WTC11 (cell line): ENCODE results near the gene CEP192. TPM values are rescaled to one million over a fixed set of nuclear protein-coding genes. Genes with fewer than 3 reads are reported as not detected.

Experiments
- ATAC-seq: fragments of 200-7000 bp; cut with Tn5 transposase; 2 replicates; pipeline ENCODE4 v1.10.0; 2021; ENCODE audit warnings: mild to moderate bottlenecking, moderate library complexity
- CTCF ChIA-PET: fragments of 300-600 bp; sonication (Branson Sonifier 250); formaldehyde crosslinking; loops from one replicate; lab custom pipeline; 2021; ENCODE audit warnings: antibody characterized with exemption; lab: Charles Lee
- POLR2A ChIA-PET: fragments of 350-600 bp; sonication (Branson Sonifier 250); formaldehyde crosslinking; loops from one replicate; lab custom pipeline; 2021; ENCODE audit warnings: antibody characterized with exemption; lab: Charles Lee
- DNase-seq: peaks from one replicate; pipeline ENCODE4 v3.0.0; 2021; ENCODE audit warnings: low spot score
- H3K27ac Mint-ChIP-seq: 2 replicates; pipeline ENCODE4 v1.8.0; 2021; ENCODE audit warnings: mixed read lengths
- H3K27me3 Mint-ChIP-seq: 2 replicates; pipeline ENCODE4 v1.8.0; 2021; ENCODE audit warnings: low read depth, mild to moderate bottlenecking, moderate library complexity, mixed read lengths
- H3K36me3 Mint-ChIP-seq: 2 replicates; pipeline ENCODE4 v1.8.0; 2021; ENCODE audit warnings: mixed read lengths
- H3K4me1 Mint-ChIP-seq: 2 replicates; pipeline ENCODE4 v1.8.0; 2022; ENCODE audit warnings: mixed read lengths
- H3K4me3 Mint-ChIP-seq: 2 replicates; pipeline ENCODE4 v1.8.0; 2021; ENCODE audit warnings: mild to moderate bottlenecking, moderate library complexity, mixed read lengths
- H3K9me3 Mint-ChIP-seq: 2 replicates; pipeline ENCODE4 v1.8.0; 2021; ENCODE audit warnings: mixed read lengths
- ATF1 ChIP-seq: sonication (generic); formaldehyde crosslinking; IDR thresholded peaks from 2 replicates; pipeline ENCODE4 v1.8.1; 2023; ENCODE audit warnings: mild to moderate bottlenecking, moderate library complexity, missing genetic modification reagents
- CREM ChIP-seq: sonication (generic); formaldehyde crosslinking; IDR thresholded peaks from 2 replicates; pipeline ENCODE4 v1.8.1; 2022; ENCODE audit warnings: mild to moderate bottlenecking, missing genetic modification reagents, moderate library complexity
- GABPB1 ChIP-seq: sonication (generic); formaldehyde crosslinking; IDR thresholded peaks from 2 replicates; pipeline ENCODE4 v1.8.1; 2023; ENCODE audit warnings: mild to moderate bottlenecking, missing genetic modification reagents
- NFYB ChIP-seq: sonication (generic); formaldehyde crosslinking; conservative IDR thresholded peaks from 2 replicates; pipeline ENCODE4 v1.8.0; 2022; ENCODE audit warnings: low read depth, missing genetic modification reagents
- RORB ChIP-seq: fragments of 250-450 bp; sonication (Bioruptor Pico); IDR thresholded peaks from 2 replicates; pipeline ENCODE4 v1.9.0; 2021; ENCODE audit warnings: mild to moderate bottlenecking
- ZNF121 ChIP-seq: sonication (generic); formaldehyde crosslinking; IDR thresholded peaks from 2 replicates; pipeline ENCODE4 v1.8.0; 2023; ENCODE audit warnings: missing genetic modification reagents
- ZNF138 ChIP-seq: sonication (generic); formaldehyde crosslinking; conservative IDR thresholded peaks from 2 replicates; pipeline ENCODE4 v1.8.1; 2022; ENCODE audit warnings: mild to moderate bottlenecking, moderate library complexity, missing genetic modification reagents
- ZNF671 ChIP-seq: fragments of 250-450 bp; sonication (Bioruptor Pico); IDR thresholded peaks from 2 replicates; pipeline ENCODE4 v1.8.0; 2021; ENCODE audit warnings: mild to moderate bottlenecking
- total RNA-seq: library from RNA; stranded (reverse); gene quantifications from 3 replicates; pipeline ENCODE4 v1.2.3, GENCODE V29; 2021
- TF ChIP-seq, protein P1 (sequence below): sonication (generic); formaldehyde crosslinking; IDR thresholded peaks from 2 replicates; pipeline ENCODE4 v1.8.0; 2022; ENCODE audit warnings: mild to moderate bottlenecking, missing genetic modification reagents
- TF ChIP-seq, protein P2 (sequence below): fragments of 250-450 bp; sonication (Bioruptor Pico); IDR thresholded peaks from 2 replicates; pipeline ENCODE4 v1.9.0; 2021; ENCODE audit warnings: moderate library complexity, mild to moderate bottlenecking, inconsistent platforms, borderline replicate concordance
- TF ChIP-seq, protein P3 (sequence below): sonication (generic); formaldehyde crosslinking; IDR thresholded peaks from 2 replicates; pipeline ENCODE4 v1.8.0; 2022; ENCODE audit warnings: mild to moderate bottlenecking, missing genetic modification reagents
- TF ChIP-seq, protein P4 (sequence below): sonication (generic); formaldehyde crosslinking; IDR thresholded peaks from 2 replicates; pipeline ENCODE4 v1.8.1; 2022; ENCODE audit warnings: missing genetic modification reagents, borderline replicate concordance
- TF ChIP-seq, protein P5 (sequence below): sonication (generic); formaldehyde crosslinking; IDR thresholded peaks from 2 replicates; pipeline ENCODE4 v1.8.0; 2022; ENCODE audit warnings: missing genetic modification reagents
- TF ChIP-seq, protein P6 (sequence below): sonication (generic); formaldehyde crosslinking; IDR thresholded peaks from 2 replicates; pipeline ENCODE4 v1.8.0; 2023; ENCODE audit warnings: mild to moderate bottlenecking, missing genetic modification reagents
- TF ChIP-seq, protein P7 (sequence below): sonication (generic); formaldehyde crosslinking; IDR thresholded peaks from 2 replicates; pipeline ENCODE4 v1.8.1; 2023; ENCODE audit warnings: mild to moderate bottlenecking, missing genetic modification reagents
- TF ChIP-seq, protein P8 (sequence below): sonication (generic); formaldehyde crosslinking; IDR thresholded peaks from 2 replicates; pipeline ENCODE4 v1.8.0; 2023; ENCODE audit warnings: missing genetic modification reagents, mild to moderate bottlenecking, borderline replicate concordance

The CEP192 gene
- total RNA-seq, 1 experiment from 2014 or later, result 25.4 TPM

DNA sequence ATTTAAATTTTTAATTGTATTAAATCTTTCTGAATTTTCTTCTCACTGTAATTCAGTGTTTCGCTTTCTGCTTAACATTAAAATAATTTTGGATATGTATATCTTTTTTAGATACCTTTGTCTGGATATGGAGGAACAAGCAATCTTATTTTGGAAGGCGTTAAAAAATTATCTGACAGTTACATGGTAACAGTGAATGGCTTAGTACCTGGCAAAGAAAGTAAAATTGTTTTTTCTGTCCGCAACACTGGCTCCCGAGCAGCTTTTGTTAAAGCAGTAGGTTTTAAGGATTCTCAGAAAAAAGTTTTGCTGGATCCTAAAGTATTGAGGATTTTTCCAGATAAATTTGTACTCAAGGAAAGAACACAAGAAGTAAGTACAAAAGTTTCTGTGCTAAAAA lies 95.7 kb downstream of the CEP192 start:
- no peaks in the 10 kb centered on the region for H3K4me1 Mint-ChIP-seq
- no peak for ATAC-seq
- peaks cover 25% of the 10 kb centered on the region for H3K9me3 Mint-ChIP-seq
- H3K27ac Mint-ChIP-seq, result no peak overlapping the region
- CTCF ChIA-PET, result no interaction called here
- no peak for TF ChIP-seq ZNF138
- no peak for TF ChIP-seq CREM (CRISPR knock-in tag)
- TF ChIP-seq, protein P1, sequence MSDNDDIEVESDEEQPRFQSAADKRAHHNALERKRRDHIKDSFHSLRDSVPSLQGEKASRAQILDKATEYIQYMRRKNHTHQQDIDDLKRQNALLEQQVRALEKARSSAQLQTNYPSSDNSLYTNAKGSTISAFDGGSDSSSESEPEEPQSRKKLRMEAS (CRISPR knock-in tag), result no peak
- TF ChIP-seq, protein P2, sequence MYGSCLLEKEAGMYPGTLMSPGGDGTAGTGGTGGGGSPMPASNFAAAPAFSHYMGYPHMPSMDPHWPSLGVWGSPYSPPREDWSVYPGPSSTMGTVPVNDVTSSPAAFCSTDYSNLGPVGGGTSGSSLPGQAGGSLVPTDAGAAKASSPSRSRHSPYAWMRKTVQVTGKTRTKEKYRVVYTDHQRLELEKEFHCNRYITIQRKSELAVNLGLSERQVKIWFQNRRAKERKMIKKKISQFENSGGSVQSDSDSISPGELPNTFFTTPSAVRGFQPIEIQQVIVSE (CRISPR knock-in tag), result no peak
- TF ChIP-seq, protein P3, sequence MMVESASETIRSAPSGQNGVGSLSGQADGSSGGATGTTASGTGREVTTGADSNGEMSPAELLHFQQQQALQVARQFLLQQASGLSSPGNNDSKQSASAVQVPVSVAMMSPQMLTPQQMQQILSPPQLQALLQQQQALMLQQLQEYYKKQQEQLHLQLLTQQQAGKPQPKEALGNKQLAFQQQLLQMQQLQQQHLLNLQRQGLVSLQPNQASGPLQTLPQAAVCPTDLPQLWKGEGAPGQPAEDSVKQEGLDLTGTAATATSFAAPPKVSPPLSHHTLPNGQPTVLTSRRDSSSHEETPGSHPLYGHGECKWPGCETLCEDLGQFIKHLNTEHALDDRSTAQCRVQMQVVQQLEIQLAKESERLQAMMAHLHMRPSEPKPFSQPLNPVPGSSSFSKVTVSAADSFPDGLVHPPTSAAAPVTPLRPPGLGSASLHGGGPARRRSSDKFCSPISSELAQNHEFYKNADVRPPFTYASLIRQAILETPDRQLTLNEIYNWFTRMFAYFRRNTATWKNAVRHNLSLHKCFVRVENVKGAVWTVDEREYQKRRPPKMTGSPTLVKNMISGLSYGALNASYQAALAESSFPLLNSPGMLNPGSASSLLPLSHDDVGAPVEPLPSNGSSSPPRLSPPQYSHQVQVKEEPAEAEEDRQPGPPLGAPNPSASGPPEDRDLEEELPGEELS (CRISPR knock-in tag), result no peak
- no peak for TF ChIP-seq ATF1 (CRISPR knock-in tag)
- TF ChIP-seq, protein P4, sequence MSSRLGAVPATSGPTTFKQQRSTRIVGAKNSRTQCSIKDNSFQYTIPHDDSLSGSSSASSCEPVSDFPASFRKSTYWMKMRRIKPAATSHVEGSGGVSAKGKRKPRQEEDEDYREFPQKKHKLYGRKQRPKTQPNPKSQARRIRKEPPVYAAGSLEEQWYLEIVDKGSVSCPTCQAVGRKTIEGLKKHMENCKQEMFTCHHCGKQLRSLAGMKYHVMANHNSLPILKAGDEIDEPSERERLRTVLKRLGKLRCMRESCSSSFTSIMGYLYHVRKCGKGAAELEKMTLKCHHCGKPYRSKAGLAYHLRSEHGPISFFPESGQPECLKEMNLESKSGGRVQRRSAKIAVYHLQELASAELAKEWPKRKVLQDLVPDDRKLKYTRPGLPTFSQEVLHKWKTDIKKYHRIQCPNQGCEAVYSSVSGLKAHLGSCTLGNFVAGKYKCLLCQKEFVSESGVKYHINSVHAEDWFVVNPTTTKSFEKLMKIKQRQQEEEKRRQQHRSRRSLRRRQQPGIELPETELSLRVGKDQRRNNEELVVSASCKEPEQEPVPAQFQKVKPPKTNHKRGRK (CRISPR knock-in tag), result no peak
- TF ChIP-seq ZNF121, result no peak
- TF ChIP-seq, protein P5, sequence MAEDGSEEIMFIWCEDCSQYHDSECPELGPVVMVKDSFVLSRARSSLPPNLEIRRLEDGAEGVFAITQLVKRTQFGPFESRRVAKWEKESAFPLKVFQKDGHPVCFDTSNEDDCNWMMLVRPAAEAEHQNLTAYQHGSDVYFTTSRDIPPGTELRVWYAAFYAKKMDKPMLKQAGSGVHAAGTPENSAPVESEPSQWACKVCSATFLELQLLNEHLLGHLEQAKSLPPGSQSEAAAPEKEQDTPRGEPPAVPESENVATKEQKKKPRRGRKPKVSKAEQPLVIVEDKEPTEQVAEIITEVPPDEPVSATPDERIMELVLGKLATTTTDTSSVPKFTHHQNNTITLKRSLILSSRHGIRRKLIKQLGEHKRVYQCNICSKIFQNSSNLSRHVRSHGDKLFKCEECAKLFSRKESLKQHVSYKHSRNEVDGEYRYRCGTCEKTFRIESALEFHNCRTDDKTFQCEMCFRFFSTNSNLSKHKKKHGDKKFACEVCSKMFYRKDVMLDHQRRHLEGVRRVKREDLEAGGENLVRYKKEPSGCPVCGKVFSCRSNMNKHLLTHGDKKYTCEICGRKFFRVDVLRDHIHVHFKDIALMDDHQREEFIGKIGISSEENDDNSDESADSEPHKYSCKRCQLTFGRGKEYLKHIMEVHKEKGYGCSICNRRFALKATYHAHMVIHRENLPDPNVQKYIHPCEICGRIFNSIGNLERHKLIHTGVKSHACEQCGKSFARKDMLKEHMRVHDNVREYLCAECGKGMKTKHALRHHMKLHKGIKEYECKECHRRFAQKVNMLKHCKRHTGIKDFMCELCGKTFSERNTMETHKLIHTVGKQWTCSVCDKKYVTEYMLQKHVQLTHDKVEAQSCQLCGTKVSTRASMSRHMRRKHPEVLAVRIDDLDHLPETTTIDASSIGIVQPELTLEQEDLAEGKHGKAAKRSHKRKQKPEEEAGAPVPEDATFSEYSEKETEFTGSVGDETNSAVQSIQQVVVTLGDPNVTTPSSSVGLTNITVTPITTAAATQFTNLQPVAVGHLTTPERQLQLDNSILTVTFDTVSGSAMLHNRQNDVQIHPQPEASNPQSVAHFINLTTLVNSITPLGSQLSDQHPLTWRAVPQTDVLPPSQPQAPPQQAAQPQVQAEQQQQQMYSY, result no peak
- TF ChIP-seq, protein P6, sequence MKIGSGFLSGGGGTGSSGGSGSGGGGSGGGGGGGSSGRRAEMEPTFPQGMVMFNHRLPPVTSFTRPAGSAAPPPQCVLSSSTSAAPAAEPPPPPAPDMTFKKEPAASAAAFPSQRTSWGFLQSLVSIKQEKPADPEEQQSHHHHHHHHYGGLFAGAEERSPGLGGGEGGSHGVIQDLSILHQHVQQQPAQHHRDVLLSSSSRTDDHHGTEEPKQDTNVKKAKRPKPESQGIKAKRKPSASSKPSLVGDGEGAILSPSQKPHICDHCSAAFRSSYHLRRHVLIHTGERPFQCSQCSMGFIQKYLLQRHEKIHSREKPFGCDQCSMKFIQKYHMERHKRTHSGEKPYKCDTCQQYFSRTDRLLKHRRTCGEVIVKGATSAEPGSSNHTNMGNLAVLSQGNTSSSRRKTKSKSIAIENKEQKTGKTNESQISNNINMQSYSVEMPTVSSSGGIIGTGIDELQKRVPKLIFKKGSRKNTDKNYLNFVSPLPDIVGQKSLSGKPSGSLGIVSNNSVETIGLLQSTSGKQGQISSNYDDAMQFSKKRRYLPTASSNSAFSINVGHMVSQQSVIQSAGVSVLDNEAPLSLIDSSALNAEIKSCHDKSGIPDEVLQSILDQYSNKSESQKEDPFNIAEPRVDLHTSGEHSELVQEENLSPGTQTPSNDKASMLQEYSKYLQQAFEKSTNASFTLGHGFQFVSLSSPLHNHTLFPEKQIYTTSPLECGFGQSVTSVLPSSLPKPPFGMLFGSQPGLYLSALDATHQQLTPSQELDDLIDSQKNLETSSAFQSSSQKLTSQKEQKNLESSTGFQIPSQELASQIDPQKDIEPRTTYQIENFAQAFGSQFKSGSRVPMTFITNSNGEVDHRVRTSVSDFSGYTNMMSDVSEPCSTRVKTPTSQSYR, result no peak
- TF ChIP-seq ZNF671 (CRISPR knock-in tag), result no peak
- TF ChIP-seq, protein P7, sequence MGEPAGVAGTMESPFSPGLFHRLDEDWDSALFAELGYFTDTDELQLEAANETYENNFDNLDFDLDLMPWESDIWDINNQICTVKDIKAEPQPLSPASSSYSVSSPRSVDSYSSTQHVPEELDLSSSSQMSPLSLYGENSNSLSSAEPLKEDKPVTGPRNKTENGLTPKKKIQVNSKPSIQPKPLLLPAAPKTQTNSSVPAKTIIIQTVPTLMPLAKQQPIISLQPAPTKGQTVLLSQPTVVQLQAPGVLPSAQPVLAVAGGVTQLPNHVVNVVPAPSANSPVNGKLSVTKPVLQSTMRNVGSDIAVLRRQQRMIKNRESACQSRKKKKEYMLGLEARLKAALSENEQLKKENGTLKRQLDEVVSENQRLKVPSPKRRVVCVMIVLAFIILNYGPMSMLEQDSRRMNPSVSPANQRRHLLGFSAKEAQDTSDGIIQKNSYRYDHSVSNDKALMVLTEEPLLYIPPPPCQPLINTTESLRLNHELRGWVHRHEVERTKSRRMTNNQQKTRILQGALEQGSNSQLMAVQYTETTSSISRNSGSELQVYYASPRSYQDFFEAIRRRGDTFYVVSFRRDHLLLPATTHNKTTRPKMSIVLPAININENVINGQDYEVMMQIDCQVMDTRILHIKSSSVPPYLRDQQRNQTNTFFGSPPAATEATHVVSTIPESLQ (CRISPR knock-in tag), result no peak
- no peak for TF ChIP-seq NFYB (CRISPR knock-in tag)
- no peak for TF ChIP-seq GABPB1
- TF ChIP-seq RORB (CRISPR knock-in tag), result no peak
- TF ChIP-seq, protein P8, sequence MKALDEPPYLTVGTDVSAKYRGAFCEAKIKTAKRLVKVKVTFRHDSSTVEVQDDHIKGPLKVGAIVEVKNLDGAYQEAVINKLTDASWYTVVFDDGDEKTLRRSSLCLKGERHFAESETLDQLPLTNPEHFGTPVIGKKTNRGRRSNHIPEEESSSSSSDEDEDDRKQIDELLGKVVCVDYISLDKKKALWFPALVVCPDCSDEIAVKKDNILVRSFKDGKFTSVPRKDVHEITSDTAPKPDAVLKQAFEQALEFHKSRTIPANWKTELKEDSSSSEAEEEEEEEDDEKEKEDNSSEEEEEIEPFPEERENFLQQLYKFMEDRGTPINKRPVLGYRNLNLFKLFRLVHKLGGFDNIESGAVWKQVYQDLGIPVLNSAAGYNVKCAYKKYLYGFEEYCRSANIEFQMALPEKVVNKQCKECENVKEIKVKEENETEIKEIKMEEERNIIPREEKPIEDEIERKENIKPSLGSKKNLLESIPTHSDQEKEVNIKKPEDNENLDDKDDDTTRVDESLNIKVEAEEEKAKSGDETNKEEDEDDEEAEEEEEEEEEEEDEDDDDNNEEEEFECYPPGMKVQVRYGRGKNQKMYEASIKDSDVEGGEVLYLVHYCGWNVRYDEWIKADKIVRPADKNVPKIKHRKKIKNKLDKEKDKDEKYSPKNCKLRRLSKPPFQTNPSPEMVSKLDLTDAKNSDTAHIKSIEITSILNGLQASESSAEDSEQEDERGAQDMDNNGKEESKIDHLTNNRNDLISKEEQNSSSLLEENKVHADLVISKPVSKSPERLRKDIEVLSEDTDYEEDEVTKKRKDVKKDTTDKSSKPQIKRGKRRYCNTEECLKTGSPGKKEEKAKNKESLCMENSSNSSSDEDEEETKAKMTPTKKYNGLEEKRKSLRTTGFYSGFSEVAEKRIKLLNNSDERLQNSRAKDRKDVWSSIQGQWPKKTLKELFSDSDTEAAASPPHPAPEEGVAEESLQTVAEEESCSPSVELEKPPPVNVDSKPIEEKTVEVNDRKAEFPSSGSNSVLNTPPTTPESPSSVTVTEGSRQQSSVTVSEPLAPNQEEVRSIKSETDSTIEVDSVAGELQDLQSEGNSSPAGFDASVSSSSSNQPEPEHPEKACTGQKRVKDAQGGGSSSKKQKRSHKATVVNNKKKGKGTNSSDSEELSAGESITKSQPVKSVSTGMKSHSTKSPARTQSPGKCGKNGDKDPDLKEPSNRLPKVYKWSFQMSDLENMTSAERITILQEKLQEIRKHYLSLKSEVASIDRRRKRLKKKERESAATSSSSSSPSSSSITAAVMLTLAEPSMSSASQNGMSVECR (CRISPR knock-in tag), result no peak
- H3K36me3 Mint-ChIP-seq, result peaks cover 63% of the 10 kb centered on the region
- no peak for DNase-seq
- POLR2A ChIA-PET, result no interaction called here
- H3K4me3 Mint-ChIP-seq, result no peak overlapping the region
- no peaks in the 10 kb centered on the region for H3K27me3 Mint-ChIP-seq
